Stimulated activated naive CD4-positive, alpha-beta T cell (primary cell): ENCODE measurements around the gene ADD1.

ENCODE experiments used
- DNase-seq, 6 experiments: peaks; one replicate each; lab custom pipeline; 2025; lab: John Stamatoyannopoulos, UW

The ADD1 gene

DNA sequence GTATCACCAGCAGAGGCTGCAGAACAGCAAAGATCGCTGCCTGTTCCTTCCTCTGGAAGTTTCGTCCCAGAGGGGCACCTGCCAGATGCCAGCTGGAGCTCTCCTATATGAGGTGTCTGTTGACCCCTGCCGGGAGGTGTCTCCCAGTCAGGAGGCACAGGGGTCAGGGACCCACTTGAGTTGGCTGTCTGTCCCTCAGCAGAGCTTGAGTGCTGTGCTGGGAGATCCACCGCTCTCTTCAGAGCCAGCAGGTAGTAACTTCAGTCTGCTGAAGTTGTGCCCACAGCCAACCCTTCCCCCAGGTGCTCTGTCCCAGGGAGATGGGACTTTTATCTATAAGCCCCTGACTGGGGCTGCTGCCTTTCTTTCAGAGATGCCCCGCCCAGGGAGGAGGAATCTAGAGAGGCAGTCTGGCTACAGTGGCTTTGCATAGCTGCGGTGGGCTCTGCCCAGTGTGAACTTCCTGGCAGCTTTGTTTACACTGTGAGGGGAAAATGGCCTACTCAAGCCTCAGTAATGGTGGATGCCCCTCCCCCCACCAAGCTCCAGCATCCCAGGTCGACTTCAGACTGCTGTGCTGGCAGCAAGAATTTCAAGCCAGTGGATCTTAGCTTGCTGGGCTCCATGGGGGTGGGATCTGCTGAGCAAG is 78.9 kb downstream of the ADD1 start:
- peak in 1 of 6 experiments; percentile 9 for DNase-seq

DNA sequence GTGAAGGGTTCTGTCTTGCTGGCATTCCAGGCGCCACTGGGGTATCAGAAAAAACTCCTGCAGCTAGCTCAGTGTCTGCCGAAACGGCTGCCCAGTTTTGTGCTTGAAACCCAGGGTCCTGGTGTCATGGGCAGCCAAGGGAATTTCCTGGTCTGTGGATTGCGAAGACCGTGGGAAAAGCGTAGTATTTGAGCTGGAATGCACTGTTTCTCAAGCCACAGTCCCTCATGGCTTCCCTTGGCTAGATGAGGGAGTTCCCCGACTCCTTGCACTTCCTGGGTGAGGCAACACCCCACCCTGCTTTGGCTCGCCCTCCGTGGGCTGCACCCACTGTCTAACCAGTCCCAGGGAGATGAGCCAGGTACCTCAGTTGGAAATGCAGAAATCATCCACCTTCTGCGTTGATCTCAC is 79.5 kb downstream of the ADD1 start:
- DNase-seq: no peak

DNA sequence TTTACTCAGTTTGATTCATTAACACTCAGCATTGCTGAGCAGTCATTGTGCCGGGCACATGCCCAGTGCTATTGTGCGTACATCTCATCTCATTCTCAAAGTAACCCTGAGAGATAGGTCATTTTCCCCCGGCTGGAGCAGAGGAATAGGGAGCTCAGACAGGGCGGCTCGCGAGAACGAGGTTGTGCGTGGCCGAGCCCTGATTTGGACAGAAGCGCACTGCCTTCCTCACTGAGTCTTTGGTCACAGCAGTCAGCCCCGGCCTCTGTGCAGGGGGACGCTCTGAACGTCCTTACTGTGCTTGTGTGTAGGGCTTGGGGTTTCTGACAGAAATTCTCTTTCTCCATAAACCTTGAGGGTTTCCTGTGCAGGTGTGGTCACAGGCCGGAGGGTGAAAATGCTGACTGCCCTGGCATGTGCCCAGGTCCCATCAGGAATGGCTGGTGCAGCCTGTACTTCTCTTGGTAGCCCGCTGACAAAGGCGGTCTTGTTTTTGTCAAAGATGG is 80.1 kb downstream of the ADD1 start:
- no peak for DNase-seq

DNA sequence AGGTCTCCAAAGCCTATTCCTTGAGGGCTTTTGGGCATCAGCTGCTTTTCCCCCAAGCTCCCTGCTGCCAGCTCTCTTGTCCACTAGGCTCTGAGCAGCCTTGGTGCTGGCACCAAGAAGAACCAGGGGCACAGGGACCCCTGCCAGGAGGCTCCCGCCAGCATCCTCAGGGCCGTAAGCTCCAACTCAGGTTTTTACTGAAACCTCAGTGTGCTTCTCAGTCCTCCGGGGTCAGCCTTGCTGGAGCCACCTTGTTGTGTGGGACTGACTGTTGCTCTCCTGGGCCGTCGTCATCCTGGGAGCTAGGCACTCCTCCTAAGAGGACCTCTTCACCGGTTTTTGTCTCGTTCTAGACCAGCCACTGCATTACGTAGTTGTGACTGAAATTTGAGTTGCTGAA is 80.6 kb downstream of the ADD1 start:
- DNase-seq: no peak

DNA sequence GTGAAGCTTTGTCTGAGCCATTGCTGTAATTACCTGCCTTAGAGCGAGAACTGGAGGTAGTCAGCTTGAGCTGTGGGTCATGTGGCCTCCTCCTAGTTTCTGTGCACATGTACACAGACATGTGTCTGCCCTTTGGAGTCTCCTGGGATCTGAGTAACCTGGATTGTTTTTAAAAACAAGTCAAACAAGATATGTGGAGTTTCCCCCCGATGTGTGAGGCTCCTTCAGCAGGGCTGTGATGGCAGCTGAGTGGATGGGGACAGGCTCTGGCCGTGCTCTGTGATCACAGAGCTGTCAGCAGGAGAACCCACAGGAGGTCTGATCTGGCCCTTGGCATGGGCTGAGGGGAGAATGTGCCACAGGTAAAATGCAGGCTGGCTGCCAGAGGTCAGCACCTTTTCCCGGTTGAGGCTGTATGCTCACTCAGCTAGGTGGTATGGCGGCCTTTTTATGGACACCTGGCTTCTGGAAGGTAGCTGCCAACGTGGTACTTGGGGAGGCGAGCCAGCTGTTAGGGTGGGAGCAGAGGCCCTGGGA is 81.2 kb downstream of the ADD1 start:
- no peak for DNase-seq

DNA sequence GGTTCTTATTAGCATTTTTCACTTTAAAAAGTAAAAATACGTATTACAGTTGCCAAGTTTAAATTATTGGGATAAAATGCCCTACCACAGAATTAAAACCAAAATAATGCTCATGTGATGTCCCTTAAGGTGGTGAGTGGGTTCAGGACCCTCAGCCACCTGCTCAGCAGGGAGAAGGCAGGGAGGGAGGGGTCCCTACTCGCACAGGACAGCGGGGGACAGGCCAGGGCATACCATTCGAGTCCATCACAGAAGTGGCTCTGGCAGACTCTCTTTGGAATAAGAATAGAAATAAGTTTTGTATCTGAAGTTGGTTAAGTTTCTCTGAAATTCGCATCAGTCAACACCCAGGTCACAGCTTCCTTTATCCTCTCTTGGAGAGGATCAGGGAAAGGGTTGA is 81.9 kb downstream of the ADD1 start:
- no peak for DNase-seq

DNA sequence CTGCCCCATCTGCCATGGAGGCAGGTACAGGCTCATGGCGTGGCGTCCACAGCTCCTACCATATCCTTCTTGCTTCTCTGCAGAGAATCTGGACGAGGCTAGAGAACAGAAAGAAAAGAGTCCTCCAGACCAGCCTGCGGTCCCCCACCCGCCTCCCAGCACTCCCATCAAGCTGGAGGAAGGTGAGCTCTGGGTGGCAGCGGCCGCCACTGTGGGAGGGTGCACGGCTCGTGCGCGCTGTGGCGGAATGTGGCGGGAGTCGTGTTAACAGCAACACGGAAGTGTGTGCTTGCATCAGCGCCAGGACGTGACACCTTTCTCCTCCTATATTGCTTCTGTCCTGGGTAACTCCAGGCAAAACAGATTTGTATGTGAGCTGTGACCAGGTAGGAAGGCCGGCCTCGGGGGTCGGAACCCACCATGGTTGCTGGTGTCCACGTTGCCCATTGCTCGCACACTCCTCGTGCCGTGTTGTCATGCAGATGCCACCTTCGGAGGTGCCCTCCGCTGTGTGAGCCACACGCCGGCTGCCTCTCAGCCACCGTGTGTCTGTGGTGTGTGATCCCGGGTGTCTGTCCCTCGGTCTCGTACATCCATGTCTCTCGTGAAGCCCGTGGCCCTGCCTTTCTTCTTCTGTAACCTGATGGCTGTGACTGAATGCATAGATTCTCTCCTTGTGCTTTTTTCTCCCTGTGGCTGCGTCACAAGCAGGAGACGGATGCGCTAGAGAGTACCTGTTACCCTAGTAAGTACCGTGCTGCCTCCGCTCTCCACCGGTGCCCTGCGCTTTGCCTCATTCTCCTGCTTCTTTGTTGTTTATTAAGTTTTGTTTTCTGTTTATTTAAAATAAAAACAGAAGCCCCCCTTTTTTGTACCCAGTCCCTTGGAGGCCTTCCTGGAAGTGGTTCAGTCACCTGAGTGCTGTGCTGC is 82.6 kb downstream of the ADD1 start:
- no peak for DNase-seq

DNA sequence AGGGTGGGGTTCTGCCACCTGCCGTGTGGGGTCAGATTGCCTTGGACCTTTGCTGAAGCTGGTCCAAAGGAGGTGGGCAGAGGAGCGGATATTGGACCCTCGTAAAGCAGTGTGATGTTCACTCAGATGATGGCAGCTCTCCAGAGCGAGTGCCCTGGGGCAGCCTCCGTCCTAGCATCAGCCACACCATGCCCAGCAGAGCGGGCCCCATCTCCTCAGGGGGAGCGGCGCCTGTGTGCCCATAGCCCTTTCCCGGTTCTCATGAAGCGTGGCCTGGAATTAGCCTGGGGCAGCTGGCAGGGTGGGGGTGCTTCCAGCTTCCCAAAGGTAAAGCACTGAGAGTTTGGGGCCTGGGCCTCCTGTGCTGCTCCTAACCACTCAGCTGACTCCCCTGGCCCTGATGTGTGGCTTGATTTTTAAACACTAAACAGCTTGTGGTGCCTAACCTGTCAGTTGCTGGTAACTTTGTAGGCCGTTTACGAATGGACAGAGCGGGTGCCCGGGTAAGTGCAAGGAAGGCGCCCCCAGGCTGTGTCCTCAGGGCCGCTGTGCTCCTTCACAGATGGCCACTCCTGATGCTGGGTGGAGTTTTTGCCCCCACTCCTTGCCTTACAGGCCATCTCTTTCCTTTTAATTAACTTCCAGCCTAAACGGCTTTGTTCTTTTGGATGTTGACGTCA is 83.5 kb downstream of the ADD1 start:
- no peak for DNase-seq

DNA sequence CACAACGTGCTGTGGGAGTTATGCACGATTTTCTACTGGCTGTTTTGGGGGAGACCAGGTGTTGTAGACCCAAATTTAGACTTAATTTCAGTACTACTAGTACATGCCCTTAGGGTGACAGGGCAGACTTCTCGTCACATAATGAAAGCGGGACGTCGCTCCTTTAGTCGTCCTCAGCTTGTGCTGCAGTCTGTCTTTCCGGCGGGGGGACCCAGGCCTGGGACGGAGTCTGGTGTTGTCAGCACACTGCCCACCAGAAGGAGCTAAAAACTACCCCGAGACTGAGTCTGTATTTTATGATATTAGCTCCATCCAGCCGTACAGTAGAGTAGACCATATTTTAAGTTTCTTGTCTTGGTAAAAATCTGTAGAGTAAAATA is 84.0 kb downstream of the ADD1 start:
- no peak for DNase-seq

DNA sequence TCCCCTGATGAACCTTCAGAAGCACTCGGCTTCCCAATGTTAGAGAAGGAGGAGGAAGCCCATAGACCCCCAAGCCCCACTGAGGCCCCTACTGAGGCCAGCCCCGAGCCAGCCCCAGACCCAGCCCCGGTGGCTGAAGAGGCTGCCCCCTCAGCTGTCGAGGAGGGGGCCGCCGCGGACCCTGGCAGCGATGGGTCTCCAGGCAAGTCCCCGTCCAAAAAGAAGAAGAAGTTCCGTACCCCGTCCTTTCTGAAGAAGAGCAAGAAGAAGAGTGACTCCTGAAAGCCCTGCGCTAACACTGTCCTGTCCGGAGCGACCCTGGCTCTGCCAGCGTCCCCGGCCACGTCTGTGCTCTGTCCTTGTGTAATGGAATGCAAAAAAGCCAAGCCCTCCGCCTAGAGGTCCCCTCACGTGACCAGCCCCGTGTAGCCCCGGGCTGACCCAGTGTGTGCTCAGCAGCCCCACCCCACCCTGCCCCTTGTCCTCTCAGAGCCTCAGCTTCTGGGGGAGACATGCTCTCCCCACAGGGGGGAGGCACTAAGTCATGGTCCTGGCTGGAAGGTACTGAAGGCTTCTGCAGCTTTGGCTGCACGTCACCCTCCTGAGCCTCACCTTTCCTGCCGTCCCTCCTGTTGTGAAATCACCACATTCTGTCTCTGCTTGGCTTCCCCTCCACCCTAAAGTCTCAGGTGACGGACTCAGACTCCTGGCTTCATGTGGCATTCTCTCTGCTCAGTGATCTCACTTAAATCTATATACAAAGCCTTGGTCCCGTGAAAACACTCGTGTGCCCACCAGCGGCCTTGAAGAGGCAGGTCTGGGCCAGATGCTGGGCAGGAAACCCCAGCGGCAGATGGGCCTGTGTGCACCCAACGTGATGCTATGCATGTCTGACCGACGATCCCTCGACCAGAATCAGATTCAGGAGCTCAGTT is 84.9 kb downstream of the ADD1 start:
- no peak for DNase-seq

DNA sequence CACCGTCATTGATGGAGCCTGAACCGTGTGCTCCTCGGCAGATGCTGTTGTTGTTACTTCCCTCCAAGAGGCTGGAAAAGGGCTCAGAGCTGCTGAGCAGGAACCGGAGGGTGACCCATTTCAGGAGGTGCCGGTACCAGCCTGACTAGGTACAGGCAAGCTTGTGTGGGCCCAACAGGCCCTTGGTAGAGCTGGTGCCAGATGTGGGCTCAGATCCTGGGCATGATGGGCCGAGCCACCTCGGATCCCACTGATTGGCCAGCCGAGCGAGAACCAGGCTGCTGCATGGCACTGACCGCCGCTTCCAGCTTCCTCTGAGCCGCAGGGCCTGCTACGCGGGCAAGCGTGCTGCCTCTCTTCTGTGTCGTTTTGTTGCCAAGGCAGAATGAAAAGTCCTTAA is 85.8 kb downstream of the ADD1 start:
- no peak for DNase-seq

DNA sequence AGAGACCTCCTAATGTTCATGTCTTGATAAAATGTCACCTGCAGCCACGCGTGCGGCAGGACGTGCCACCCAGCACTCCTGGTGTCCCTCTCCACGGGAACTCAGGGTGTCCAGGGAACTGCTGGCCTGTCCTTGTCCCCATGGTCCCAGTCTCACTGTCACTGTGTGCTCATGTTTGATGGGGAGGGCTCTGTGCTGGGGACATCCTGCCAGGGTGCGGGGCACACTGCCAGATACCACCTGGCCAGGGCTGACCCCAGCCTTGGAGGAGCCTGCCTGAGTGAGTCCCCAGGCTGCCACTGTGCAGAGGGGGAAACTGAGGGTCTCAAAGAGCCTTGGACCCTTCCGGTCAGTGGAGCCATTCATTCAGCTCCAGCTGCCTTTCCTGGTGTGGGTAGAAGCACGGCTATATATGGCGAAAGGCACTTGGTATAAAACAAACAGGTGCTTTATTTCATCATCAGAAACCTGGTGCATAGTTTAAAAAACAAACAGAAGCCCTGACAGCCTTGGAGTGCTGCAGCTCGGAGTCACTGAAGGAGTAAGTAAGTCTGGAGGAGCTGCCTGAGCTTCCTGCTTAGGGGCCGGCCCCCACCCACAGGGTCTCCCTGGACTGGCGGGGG is 86.6 kb downstream of the ADD1 start:
- no peak for DNase-seq

DNA sequence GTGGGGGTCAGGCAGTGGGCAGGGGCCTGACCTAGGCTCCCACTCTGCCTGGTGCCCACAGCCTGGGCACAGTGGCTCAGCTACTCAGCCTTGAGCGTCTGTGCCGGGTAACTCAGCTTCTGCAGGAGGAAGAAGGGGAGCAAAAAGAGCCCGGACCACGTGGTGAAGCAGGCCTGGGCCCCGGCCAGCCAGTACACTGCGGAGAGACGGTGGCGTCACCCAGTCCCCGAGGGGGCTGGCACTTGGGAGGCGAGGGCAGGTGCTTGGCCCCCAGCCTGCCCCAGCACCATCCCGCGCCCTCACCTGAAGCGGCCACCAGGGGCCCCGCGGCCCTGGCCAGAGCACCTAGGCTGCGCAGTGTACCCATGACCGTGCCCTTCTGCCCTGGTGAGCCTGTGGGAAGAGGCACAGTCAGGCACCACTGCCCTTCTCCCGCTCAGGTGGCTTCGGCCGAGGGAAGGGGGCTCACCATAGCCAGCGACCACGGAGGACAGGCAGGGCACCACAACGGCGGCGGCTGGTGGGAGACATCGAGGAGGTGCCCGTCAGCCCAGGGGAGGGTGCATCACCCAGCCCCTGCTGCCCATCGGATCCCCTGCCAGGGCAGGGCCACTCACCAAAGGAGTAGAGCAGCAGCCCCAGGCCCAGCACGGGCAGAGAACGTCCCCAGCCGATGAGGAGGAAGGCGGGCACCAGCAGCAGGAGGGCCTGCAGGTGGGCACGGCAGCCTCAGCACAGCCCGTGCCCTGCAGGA is 87.3 kb downstream of the ADD1 start:
- DNase-seq: no peak

DNA sequence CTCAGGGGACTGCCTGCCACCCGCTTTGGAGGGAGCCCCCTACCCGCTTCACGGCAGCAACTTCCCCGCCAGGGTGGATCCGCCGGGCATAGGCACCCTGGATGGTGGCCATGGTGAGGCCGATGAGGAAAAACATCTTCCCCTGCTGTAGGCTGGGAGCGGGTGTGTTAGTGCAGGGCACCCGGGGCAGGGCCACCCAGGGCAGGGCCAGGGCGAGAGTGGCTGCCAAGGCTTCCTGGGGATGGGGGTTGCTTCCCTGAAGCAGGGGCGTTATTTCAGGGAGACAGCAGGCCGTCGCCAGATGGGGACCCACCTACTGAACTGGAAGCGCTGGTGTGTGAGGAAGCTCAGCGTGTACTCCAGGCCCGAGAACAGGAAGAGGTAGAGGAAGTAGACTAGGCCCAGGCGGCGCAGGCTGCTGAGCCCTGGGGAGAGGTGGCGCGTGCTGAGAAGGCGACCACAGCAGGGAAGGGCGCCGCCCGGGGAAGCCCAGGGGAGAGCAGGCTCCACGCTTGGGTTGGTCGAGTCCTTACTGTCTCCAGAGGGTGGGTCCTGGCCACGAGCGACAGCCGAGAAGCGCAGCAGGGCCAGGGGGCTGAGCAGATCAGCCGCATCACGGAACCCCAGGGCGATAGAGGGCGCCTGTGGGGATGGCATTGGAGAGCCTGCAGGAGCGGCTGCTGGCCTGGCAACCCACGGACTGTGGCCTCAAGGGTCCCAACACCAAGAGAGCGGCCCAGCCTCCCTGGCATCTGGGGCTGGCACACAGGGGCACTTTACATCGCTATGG is 88.1 kb downstream of the ADD1 start:
- DNase-seq: peak in 5 of 6 experiments; percentile 21 to 60 (median 38)

DNA sequence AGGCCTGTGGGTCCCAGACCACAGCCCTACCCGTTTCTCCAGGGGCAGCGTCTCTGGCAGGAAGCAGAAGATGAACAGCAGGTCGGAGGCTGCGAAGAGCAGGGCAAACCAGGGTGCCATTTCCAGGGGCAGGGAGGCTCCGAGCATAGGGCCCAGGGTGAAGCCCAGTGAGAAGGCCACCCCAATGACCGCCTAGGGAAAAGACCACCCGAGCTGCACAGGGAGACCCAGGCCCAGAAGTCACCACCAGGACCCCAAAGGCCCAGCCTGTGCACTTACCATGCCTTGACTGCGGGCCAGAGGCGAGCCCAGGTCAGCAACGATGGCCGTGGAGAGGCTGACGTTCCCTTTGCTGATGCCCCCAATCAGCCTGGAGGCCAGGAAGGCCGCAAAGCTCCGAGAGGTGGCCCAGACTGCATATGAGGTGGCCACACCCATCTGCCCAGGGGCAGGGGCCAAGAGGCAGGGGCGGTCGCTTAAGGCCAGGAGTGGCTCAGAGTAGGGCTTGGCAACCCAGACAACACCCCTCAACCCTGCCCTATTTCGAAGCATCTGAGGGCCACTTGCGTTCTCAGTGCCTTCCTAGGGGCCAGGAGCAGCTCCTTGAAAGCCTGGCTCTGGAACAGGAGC is 88.8 kb downstream of the ADD1 start:
- no peak for DNase-seq

DNA sequence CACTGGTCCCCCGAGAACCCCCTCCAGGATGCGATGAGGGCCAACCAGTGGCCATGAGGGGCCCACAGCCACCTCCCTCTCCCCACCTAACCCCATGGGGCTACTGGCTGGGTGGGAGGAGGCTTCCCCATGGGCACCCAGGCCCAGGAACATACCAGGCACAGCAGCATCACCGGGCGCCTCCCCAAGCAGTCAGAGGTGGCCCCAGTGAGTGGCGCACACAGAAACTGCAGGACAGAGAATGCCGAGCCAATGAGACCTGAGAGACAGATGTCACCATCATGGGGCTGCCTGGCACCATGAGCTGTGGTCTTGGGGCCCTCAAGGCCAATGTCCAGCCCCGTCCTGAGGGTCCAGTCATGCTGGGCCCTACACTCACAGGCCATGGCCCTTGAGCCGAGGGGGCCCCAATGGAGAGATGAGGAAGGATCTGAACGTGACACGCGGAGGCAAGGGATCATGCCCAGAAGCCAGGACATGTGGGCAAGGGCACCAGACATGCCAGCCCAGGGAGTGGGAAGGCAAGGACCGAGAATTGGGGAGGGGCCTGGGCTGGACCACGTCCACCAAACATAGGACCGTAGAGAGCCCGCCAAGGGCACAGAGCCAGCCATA is 89.4 kb downstream of the ADD1 start:
- no peak for DNase-seq

DNA sequence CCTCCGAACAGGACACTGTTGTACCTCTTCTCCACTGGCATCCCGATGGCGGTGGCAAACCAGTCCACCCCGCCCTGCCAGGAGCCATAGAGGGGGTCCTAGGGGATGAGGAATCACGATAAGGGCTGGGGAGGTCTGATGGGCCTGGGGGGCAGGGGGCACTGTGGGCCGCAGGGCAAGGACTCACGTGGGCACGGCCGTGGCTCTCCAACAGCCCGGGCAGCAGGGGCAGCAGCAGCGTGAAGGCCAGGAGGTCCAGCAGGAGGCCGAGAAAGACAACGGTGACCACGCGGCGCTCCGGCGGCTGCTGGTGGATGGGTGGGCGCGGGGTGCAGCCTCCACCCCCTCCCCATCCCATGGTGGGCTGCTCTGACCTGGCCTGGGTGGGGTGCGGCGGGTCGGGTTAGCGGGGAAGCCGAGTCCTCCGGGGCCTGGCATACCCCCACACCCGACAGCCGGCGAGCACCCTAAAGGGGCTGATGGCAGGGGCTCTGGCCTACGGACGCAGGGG is 90.0 kb downstream of the ADD1 start:
- DNase-seq: no peak
